GM21717 (cell line): ENCODE results near the gene DLX1.

Experiments used
- ATAC-seq: cut with Tn5 transposase; IDR thresholded peaks from one replicate; pipeline ENCODE4 v1.9.1; 2021; ENCODE audit warnings: mild to moderate bottlenecking, moderate library complexity; ENCODE audit not compliant: unreplicated experiment

Gene DLX1

DNA sequence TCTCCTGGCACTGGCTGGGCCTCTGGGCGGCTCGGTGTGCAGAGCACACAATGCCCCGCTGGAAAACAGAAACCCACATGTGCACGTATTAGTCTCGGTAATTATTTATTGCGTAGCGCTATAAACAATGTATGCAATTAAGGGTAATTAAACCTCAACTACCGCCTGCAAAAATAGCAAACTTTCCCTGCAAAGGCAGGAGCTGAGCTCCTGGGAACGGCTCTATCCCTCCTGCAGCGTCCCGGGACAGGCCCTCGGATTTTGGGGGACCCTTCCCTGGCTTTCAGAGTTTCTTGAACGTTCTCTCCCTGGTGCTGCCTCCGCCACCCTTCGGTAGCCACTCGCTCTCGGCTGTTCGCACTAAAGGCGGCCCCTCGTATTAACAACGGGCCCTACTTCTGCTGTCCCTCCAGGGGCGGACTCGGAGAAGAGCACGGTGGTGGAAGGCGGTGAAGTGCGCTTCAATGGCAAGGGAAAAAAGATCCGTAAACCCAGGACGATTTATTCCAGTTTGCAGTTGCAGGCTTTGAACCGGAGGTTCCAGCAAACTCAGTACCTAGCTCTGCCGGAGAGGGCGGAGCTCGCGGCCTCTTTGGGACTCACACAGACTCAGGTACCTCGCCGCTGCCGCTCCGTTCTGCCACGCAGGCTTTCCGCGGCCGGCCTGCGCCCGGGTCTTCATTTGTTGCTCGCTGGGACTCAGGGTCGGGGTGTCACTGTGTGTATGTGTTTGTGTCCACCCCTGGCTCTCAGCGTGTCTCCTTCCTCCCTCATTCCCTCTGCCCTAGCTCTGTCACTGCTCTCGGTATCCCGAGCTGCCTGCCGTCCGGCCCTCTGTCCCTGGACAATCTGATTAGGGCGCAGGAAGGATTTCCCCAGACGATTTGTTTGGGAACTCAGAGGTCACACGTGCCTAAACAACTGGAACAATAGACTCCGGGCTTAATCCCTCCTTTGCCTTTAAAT lies 1.2 kb downstream of the DLX1 start:
- no peak for ATAC-seq

DNA sequence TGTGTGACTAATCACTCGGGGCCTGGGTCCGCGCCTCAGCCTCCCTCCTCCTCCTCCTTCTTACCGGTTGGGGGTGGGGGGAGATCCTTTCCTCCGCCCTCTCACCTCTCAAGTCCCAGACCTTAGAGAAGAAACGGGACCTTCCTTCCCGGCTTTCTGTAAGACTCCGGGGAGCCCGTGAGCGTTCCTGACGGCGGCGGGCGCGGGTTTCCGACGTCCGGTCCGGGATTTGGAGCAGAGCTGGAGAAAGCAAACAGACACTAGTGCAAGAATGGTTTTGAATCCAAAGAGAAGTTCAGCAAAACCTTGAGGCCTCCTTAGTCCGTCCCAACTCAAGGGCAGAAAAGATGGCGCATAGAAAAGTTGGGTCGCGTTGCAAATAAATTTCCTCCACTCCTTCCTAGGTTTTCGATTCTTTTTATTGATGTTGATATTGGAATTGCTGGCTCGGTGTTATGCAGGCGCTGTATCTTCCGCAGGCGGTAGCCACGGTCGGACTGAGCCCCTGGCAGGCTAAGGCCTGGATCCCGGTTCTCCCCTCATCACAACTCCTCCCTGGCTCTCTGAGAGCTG lies 2.0 kb downstream of the DLX1 start:
- ATAC-seq: no peak

GRCh38 chr2:172087780-172088244 lies 2.5 kb downstream of the DLX1 start:
- no peak for ATAC-seq

DNA sequence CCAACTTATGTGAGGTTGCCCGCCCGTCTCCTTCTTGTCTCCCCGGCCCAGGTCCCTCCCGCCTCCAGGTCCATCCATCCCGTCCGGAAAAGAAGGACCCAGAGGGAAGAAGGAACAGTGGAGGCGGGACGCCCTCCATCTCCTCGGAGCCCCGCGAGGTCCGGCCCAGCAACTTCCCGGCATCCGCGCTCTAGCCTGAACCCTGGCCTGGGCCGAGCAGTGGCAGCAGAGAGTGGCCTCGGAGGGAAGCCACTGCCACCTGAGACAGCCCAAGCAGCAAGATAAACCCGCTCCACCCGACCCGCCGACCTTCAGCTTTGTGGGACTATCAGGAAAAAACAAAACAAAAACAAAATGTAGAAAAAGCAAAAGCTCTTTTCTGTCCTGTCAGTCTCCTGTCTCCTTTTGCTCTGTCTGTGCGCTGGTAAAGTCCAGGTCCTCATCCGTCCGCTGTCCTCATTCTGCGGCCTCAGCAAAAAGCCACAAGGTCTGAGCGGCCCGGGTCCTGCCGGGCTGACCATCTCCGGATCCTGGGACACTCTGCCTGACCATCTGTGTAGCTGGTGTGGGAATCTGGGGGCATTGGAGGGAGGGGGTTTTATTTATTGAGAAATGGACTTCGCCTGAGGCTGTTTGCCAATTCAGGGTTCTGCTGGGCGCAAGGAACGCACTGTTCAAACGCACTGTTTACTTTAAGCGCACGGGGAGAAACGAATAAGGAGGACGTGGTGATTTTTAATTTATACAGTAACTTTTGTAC lies 3.1 kb downstream of the DLX1 start:
- no peak for ATAC-seq

DNA sequence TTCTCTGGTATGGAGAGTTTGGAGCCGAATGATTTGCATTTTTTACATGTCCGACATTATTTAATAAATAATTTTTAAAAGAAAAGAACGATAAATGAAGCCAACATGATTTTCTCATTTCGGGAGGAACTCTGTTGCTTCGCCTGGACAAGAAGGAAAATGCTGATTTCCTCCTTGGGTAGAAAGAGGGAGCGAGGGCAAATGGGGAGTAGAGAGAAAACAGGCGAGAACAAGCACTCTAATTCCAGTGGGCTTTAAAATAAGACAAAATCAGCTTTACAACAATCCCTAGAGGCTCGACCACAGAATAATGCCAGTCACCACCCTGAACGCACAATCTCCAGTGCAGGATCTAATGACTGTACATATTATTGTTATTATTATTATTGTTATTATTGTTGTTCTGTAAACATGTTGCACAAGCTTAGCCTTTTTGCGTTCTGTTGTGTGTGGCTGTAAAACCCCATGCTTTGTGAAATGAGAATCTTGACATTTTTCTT lies 3.7 kb downstream of the DLX1 start:
- no peak for ATAC-seq

DNA sequence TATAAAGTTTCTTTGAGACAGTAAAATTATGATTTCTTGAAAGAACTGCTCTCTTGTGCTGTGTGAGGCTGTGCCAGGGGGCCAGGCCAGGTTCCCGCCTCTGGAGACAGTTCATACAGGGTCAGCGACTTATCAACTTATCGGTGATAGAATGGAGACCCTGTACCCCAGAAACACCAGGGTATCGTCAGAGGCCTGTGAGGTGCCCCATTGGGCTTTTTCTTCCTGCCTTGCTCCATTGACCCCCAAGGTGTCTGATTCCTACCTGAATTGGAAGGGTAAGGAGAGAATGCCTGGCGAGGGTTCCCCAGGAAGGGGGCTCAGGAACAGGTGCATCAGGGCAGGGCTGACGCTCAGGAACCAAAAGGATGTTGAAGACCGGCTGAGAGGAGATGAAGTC lies 4.3 kb downstream of the DLX1 start:
- no peak for ATAC-seq

- no peak for ATAC-seq
Measured at GRCh38 chr2:172090044-172090961, 5.0 kb downstream of the DLX1 start.

GRCh38 chr2:172091000-172091641 lies 5.8 kb downstream of the DLX1 start:
- ATAC-seq: no peak

DNA sequence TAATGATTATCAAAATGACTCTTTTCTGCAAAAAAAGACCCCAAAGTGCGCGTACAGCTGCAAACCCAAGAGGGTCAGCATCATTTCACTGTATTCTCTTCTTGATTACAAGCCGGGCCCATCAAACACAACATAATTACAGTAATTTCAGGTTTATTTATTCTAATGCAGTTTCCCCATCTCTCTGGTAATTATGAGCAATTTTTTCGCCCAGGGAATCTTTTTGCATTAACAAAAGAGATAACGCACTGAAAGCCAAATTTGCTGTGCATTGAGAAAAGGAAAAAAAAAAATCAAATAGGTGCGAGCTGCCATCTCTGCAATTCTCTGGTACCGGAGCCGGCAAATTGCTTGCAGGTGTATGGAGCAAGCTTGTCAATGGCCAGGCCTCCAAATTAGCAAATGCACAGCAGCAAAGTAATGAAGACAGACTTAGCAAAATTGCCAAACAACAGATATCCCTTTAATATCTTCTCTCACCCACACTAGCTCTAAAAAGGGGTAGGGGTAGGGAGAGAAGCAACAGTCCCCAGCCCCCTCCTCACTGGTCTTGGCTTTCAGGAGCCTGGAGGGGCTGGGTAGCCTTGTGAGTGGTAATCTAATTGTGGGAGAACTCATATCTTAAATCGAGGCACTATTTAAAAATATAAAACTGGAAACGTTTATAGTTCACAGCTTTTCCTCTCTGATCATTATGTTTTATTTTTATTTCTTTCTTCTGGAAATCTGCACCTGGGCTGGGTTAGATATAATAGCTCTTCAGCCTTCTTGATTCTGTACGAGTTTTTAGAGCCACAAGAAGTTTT lies 6.7 kb downstream of the DLX1 start:
- no peak for ATAC-seq

GRCh38 chr2:172092716-172093415 lies 7.6 kb downstream of the DLX1 start:
- ATAC-seq: no peak

DNA sequence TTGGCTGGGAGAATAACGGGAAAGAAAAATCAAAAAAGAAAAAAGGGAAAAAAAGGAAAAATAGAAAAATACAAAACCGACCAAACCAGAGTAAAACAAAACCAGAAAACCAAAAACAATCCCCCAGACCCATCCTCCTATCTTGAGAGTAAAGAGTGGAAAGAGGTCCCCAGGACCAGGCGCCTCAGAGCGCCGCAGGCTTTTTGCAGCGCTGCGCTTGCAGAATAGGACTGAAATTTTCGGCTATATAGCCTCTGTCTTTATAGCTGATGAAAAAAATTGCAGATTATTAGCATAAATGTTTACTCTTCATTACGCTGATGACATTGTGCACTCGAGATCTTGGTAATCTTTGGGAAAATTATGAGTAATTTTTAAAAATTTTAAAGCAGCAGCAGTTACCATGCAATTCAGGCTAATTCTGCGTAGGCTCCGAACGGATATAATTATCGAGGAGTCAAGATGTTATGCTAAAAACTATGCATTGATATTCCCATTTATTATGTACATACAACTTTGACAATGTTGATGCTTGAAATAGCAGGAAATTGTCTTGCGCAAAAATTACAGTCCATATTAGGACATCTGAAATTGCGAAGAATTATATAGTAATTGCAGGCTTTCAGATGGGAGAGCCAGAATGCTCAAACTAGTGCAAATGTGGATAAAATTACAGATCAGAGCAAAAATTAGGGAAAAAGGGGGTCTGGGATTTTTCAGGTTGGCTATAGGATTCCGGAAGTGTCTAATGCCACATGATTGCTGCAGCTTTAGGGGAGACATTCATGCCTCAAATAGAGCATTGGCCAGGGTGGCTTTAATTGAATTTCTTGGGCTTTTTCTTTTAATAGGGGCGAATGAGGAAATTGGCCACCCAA lies 8.3 kb downstream of the DLX1 start:
- no peak for ATAC-seq

- ATAC-seq: no peak
Measured at GRCh38 chr2:172094294-172095145, 9.2 kb downstream of the DLX1 start.

DNA sequence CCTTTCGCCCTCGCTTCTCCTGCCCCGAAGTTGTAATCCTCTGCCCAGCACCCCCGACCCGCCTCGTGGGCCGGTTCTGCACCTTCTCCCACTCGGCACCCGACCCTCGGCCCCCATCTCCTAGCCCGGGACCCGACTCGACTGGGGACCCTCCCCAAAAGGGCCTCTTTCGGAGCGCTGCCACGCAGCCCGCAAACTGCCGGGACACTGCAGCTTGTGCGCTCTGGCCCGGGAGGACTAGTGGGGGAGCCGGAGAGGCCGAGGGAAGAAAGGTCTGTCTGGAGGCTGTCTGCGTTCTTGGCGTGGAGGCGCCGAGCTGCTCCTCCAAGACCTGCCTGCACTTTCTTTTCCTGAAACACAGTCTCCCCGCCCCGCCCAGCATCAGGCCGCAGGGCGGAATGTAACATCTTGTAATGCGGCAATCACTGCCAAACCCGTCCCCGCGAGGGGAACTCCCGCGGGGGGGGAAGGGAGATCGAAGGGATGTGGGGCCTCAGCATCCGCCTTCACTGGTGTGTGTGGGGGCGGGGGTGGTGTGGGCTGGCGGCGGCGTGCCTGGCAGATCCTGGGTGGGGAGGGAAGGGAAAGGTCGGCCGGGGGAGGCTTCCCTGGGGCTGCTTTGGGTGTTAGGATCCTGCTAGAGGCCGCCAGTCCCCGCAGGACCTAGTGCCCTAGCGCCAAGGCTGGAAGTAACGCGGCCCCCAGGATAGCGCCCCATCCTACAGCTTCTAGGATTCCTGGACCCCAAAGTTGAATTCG lies 10.0 kb downstream of the DLX1 start:
- no peak for ATAC-seq

DNA sequence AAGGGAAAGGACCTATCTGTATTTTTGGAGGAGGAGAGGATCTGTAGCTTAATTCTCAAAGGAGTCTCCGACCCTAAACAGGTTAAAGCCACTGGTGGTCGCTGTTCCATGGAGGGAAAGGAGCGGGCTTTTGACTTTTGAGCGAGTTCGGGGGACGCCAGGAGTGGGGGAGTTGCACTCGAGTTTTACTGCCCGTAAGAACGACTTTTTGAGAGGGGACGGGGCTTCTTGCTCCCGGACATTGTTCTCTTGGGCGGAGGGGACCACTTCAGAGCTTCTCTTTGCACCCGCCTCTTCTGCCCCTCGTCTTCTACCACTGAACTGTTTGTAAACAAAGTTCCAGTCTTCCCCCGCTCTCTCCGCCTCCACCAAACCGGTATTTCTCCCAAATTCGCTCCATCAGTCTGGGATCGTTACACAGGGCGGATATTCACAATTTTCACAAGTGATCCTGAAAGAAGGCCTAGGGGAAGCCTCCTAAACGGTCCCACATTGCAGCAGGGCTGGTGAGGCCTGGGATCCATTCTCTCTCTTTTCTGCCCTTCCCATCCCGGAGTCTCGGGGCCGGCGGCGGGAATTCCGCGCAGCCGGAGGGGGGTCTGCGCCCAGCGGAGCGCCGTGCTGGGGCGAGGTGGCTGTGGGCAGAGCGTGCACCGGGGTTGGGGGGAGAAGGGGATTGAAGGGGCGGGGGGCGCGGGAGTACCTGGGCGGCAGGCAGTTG lies 10.8 kb downstream of the DLX1 start:
- ATAC-seq: no peak
